Measurements from ENCODE around the gene ST3GAL5.

ST3GAL5 gene

GRCh38 chr2:85868822-85869221, 20.0 kb downstream of the ST3GAL5 start:
- Histone ChIP-seq H3K4me1 (ENCODE audit: control insufficient read depth, insufficient read depth, low read length) (no peaks in the 10 kb centered on the region), H3K27me3 (ENCODE audit: control insufficient read depth, insufficient read depth, low read length) (peaks cover 3% of the 10 kb centered on the region), H3K4me2 (ENCODE audit: low read length) (no peak overlapping the region), H3K9ac (ENCODE audit: low read depth, low read length) (no peak overlapping the region), H3K4me3 (ENCODE audit: low read length) (no peak overlapping the region), H3K36me3 (ENCODE audit: insufficient read depth, low read length) (no peaks in the 10 kb centered on the region), H3K9me3 (replicated peaks; ENCODE audit: low read length) (no peaks in the 10 kb centered on the region)

GRCh38 chr2:85867556-85868292, 21.1 kb downstream of the ST3GAL5 start:
- H3K4me2 ChIP-seq (ENCODE audit: low read length) = no peak overlapping the region
- no peaks in the 10 kb centered on the region for H3K36me3 ChIP-seq (ENCODE audit: insufficient read depth, low read length)
- H3K27me3 ChIP-seq (ENCODE audit: control insufficient read depth, insufficient read depth, low read length) = peaks cover 3% of the 10 kb centered on the region
- no peaks in the 10 kb centered on the region for H3K4me1 ChIP-seq (ENCODE audit: control insufficient read depth, insufficient read depth, low read length)
- no peaks in the 10 kb centered on the region for H3K9me3 ChIP-seq (replicated peaks; ENCODE audit: low read length)
- H3K4me3 ChIP-seq (ENCODE audit: low read length) = no peak overlapping the region
- no peak overlapping the region for H3K9ac ChIP-seq (ENCODE audit: low read depth, low read length)

- Histone ChIP-seq H3K36me3 (ENCODE audit: insufficient read depth, low read length) (no peaks in the 10 kb centered on the region), H3K9ac (ENCODE audit: low read depth, low read length) (no peak overlapping the region), H3K4me3 (ENCODE audit: low read length) (no peak overlapping the region), H3K4me1 (ENCODE audit: control insufficient read depth, insufficient read depth, low read length) (no peaks in the 10 kb centered on the region), H3K9me3 (replicated peaks; ENCODE audit: low read length) (no peaks in the 10 kb centered on the region), H3K27me3 (ENCODE audit: control insufficient read depth, insufficient read depth, low read length) (peaks cover 3% of the 10 kb centered on the region), H3K4me2 (ENCODE audit: low read length) (no peak overlapping the region)
Observed at GRCh38 chr2:85867121-85867520, 21.7 kb downstream of the ST3GAL5 start.

- H3K9ac ChIP-seq (ENCODE audit: low read depth, low read length) = no peak overlapping the region
- H3K4me1 ChIP-seq (ENCODE audit: control insufficient read depth, insufficient read depth, low read length) = no peaks in the 10 kb centered on the region
- peaks cover 3% of the 10 kb centered on the region for H3K27me3 ChIP-seq (ENCODE audit: control insufficient read depth, insufficient read depth, low read length)
- no peak overlapping the region for H3K4me3 ChIP-seq (ENCODE audit: low read length)
- no peaks in the 10 kb centered on the region for H3K36me3 ChIP-seq (ENCODE audit: insufficient read depth, low read length)
- H3K4me2 ChIP-seq (ENCODE audit: low read length) = no peak overlapping the region
- no peaks in the 10 kb centered on the region for H3K9me3 ChIP-seq (replicated peaks; ENCODE audit: low read length)
Observed at GRCh38 chr2:85866165-85866659, 22.6 kb downstream of the ST3GAL5 start.

GRCh38 chr2:85865539-85866164, 23.1 kb downstream of the ST3GAL5 start:
- H3K4me1 ChIP-seq (ENCODE audit: control insufficient read depth, insufficient read depth, low read length) = no peaks in the 10 kb centered on the region
- H3K9me3 ChIP-seq (replicated peaks; ENCODE audit: low read length) = no peaks in the 10 kb centered on the region
- H3K27me3 ChIP-seq (ENCODE audit: control insufficient read depth, insufficient read depth, low read length) = peaks cover 3% of the 10 kb centered on the region
- no peak overlapping the region for H3K9ac ChIP-seq (ENCODE audit: low read depth, low read length)
- no peak overlapping the region for H3K4me3 ChIP-seq (ENCODE audit: low read length)
- H3K4me2 ChIP-seq (ENCODE audit: low read length) = no peak overlapping the region
- H3K36me3 ChIP-seq (ENCODE audit: insufficient read depth, low read length) = no peaks in the 10 kb centered on the region

GRCh38 chr2:85864654-85865053, 24.1 kb downstream of the ST3GAL5 start:
- no peak overlapping the region for H3K4me3 ChIP-seq (ENCODE audit: low read length)
- H3K9me3 ChIP-seq (replicated peaks; ENCODE audit: low read length) = no peaks in the 10 kb centered on the region
- H3K4me2 ChIP-seq (ENCODE audit: low read length) = no peak overlapping the region
- H3K4me1 ChIP-seq (ENCODE audit: control insufficient read depth, insufficient read depth, low read length) = no peaks in the 10 kb centered on the region
- no peaks in the 10 kb centered on the region for H3K36me3 ChIP-seq (ENCODE audit: insufficient read depth, low read length)
- no peak overlapping the region for H3K9ac ChIP-seq (ENCODE audit: low read depth, low read length)
- H3K27me3 ChIP-seq (ENCODE audit: control insufficient read depth, insufficient read depth, low read length) = peaks cover 3% of the 10 kb centered on the region

- Histone ChIP-seq H3K9ac (ENCODE audit: low read depth, low read length) (no peak overlapping the region), H3K27me3 (ENCODE audit: control insufficient read depth, insufficient read depth, low read length) (peaks cover 8% of the 10 kb centered on the region), H3K4me3 (ENCODE audit: low read length) (no peak overlapping the region), H3K4me2 (ENCODE audit: low read length) (no peak overlapping the region), H3K4me1 (ENCODE audit: control insufficient read depth, insufficient read depth, low read length) (no peaks in the 10 kb centered on the region), H3K36me3 (ENCODE audit: insufficient read depth, low read length) (no peaks in the 10 kb centered on the region), H3K9me3 (replicated peaks; ENCODE audit: low read length) (no peaks in the 10 kb centered on the region)
Observed at GRCh38 chr2:85862426-85862825, 26.4 kb downstream of the ST3GAL5 start.

GRCh38 chr2:85861650-85862049, 27.1 kb downstream of the ST3GAL5 start:
- Histone ChIP-seq H3K9ac (ENCODE audit: low read depth, low read length) (no peak overlapping the region), H3K36me3 (ENCODE audit: insufficient read depth, low read length) (no peaks in the 10 kb centered on the region)

GRCh38 chr2:85861180-85861579, 27.6 kb downstream of the ST3GAL5 start:
- Histone ChIP-seq H3K9ac (ENCODE audit: low read depth, low read length) (no peak overlapping the region), H3K4me1 (ENCODE audit: control insufficient read depth, insufficient read depth, low read length) (no peaks in the 10 kb centered on the region), H3K36me3 (ENCODE audit: insufficient read depth, low read length) (no peaks in the 10 kb centered on the region), H3K9me3 (replicated peaks; ENCODE audit: low read length) (no peaks in the 10 kb centered on the region), H3K4me2 (ENCODE audit: low read length) (no peak overlapping the region), H3K27me3 (ENCODE audit: control insufficient read depth, insufficient read depth, low read length) (peaks cover 8% of the 10 kb centered on the region), H3K4me3 (ENCODE audit: low read length) (no peak overlapping the region)

More at GRCh38 chr2:85861650-85862049, 27.1 kb downstream of the ST3GAL5 start:
- Histone ChIP-seq H3K4me2 (ENCODE audit: low read length) (no peak overlapping the region), H3K4me1 (ENCODE audit: control insufficient read depth, insufficient read depth, low read length) (no peaks in the 10 kb centered on the region), H3K9me3 (replicated peaks; ENCODE audit: low read length) (no peaks in the 10 kb centered on the region), H3K4me3 (ENCODE audit: low read length) (no peak overlapping the region), H3K27me3 (ENCODE audit: control insufficient read depth, insufficient read depth, low read length) (peaks cover 8% of the 10 kb centered on the region)

- no peak overlapping the region for H3K4me3 ChIP-seq (ENCODE audit: low read length)
- no peak overlapping the region for H3K4me2 ChIP-seq (ENCODE audit: low read length)
- no peaks in the 10 kb centered on the region for H3K4me1 ChIP-seq (ENCODE audit: control insufficient read depth, insufficient read depth, low read length)
- no peaks in the 10 kb centered on the region for H3K36me3 ChIP-seq (ENCODE audit: insufficient read depth, low read length)
- no peaks in the 10 kb centered on the region for H3K9me3 ChIP-seq (replicated peaks; ENCODE audit: low read length)
- H3K27me3 ChIP-seq (ENCODE audit: control insufficient read depth, insufficient read depth, low read length) = peaks cover 5% of the 10 kb centered on the region
- no peak overlapping the region for H3K9ac ChIP-seq (ENCODE audit: low read depth, low read length)
Observed at GRCh38 chr2:85858841-85859240, 29.9 kb downstream of the ST3GAL5 start.

GRCh38 chr2:85854897-85855296, 33.9 kb downstream of the ST3GAL5 start:
- H3K4me2 ChIP-seq (ENCODE audit: low read length) = no peak overlapping the region
- H3K9ac ChIP-seq (ENCODE audit: low read depth, low read length) = no peak overlapping the region
- no peaks in the 10 kb centered on the region for H3K4me1 ChIP-seq (ENCODE audit: control insufficient read depth, insufficient read depth, low read length)
- H3K27me3 ChIP-seq (ENCODE audit: control insufficient read depth, insufficient read depth, low read length) = peaks cover 5% of the 10 kb centered on the region
- H3K36me3 ChIP-seq (ENCODE audit: insufficient read depth, low read length) = no peaks in the 10 kb centered on the region
- H3K4me3 ChIP-seq (ENCODE audit: low read length) = no peak overlapping the region
- no peaks in the 10 kb centered on the region for H3K9me3 ChIP-seq (replicated peaks; ENCODE audit: low read length)

- H3K4me1 ChIP-seq (ENCODE audit: control insufficient read depth, insufficient read depth, low read length) = no peaks in the 10 kb centered on the region
- no peaks in the 10 kb centered on the region for H3K9me3 ChIP-seq (replicated peaks; ENCODE audit: low read length)
- no peak overlapping the region for H3K9ac ChIP-seq (ENCODE audit: low read depth, low read length)
Observed at GRCh38 chr2:85854166-85854509, 34.7 kb downstream of the ST3GAL5 start.

More at GRCh38 chr2:85854166-85854509, 34.7 kb downstream of the ST3GAL5 start:
- no peak overlapping the region for H3K4me2 ChIP-seq (ENCODE audit: low read length)
- H3K4me3 ChIP-seq (ENCODE audit: low read length) = no peak overlapping the region
- peaks cover 5% of the 10 kb centered on the region for H3K27me3 ChIP-seq (ENCODE audit: control insufficient read depth, insufficient read depth, low read length)
- H3K36me3 ChIP-seq (ENCODE audit: insufficient read depth, low read length) = no peaks in the 10 kb centered on the region
